HG03342 (cell line): ENCODE data around the gene SLC40A1.

Experiments used
- ATAC-seq: cut with Tn5 transposase; IDR thresholded peaks from one replicate; pipeline ENCODE4 v1.9.1; 2021; ENCODE audit warnings: mild to moderate bottlenecking, moderate library complexity; ENCODE audit not compliant: unreplicated experiment

Gene SLC40A1

DNA sequence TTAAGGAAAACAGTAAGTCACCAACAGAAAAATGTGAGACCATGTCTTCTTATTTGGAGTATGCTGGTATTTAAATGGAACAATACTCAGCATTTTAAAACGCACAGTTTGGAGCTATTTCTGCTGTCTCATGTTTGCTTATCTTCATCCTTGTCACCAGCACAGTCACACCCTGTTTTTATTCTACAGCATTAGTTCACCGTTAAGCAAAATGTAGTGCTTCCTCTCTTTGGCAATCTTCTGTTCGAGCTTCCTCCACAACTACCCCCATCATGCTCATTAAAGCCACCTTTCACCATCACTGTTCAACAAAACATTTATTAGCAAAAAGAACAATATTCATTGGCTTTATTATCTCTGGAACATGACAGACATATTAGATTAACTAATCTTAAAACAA is 64.0 kb downstream of the SLC40A1 start:
- ATAC-seq, result no peak

- ATAC-seq, result no peak
Measured at GRCh38 chr2:189515264-189515663, 65.3 kb downstream of the SLC40A1 start.

DNA sequence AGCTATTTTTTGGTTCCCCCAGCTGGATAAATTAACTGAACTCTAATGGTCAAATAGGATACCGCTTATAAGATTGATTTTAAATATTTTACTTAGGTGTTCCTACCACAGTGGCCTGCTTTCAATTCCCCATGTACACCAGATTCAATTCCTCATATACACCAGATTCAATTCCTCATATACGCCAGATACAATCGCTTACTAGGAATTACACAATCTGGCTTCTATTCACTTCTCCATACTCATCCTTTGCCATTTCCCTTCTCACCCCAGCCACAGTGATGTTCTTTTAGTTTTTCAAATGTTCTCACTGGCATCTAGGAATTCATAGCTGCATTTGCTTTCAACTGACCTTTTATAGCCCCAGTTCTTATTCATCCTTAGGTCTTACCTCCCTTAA is 66.5 kb downstream of the SLC40A1 start:
- ATAC-seq, result no peak

DNA sequence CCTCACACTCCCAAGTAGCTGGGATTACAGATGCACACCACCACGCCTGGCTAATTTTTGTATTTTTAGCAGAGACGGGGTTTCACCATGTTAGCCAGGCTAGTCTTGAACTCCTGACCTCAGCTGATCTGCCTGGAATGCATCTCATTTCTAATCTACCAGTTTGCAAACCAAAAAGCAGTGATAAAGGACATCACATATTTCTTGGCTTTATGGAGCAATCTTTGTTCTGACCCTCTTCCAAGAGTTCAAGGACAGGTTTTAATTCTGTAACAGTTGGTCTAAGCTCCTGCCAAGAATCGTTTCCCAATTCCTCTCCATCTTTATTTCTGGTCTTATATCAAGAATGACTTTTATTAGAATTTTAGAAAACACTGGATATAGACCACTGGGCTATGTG is 67.7 kb downstream of the SLC40A1 start:
- no peak for ATAC-seq

GRCh38 chr2:189511960-189512319 is 68.6 kb downstream of the SLC40A1 start:
- no peak for ATAC-seq

GRCh38 chr2:189511210-189511959 is 69.2 kb downstream of the SLC40A1 start:
- ATAC-seq, result no peak
